Endothelial cell of umbilical vein (primary cell): ENCODE measurements around the gene NPHS1. TPM values are rescaled to one million over a fixed set of nuclear protein-coding genes. Genes with fewer than 3 reads are reported as not detected.

Experiments
- BruUV-seq: library from RNA; stranded (reverse); fragments of 400-500 nt; replicated peaks from 2 replicates; lab custom pipeline; 2021; lab: Mats Ljungman, UMichigan
- CTCF ChIA-PET: fragments of 300-600, 350-600 bp; sonication (Branson Sonifier 250); formaldehyde crosslinking; loops from one replicate; lab custom pipeline; 2021; ENCODE audit warnings: antibody characterized with exemption, inconsistent platforms; lab: Charles Lee
- POLR2A ChIA-PET: fragments of 300-600, 350-600 bp; sonication (Branson Sonifier 250); formaldehyde crosslinking; loops from one replicate; lab custom pipeline; 2021; ENCODE audit warnings: antibody characterized with exemption, inconsistent platforms; lab: Charles Lee
- DNase-seq: peaks from one replicate; pipeline ENCODE4 v3.0.0-alpha.2; 2011; ENCODE audit warnings: low read depth, low spot score
- FAIRE-seq: peaks from 2 replicates; lab custom pipeline; 2011; peaks lifted over from hg19 to GRCh38; lab: Jason Lieb, UNC
- H2AFZ ChIP-seq: 2 replicates; pipeline ENCODE4 v1.6.0; 2012; ENCODE audit warnings: low read depth, low read length, control low read depth, inconsistent platforms
- H3K27ac ChIP-seq: 2 replicates; pipeline ENCODE4 v1.5.1; 2011; ENCODE audit warnings: low read depth, mild to moderate bottlenecking, control low read depth, low read length, moderate library complexity; ENCODE audit not compliant: insufficient read depth
- H3K27me3 ChIP-seq, 2 experiments: 2 replicates each; pipeline versions ENCODE4 v1.6.0 to v1.6.1; 2011; ENCODE audit warnings: low read length in 2 of 2, mixed read lengths in 1 of 2; ENCODE audit not compliant: control insufficient read depth in 2 of 2, insufficient read depth in 2 of 2
- H3K36me3 ChIP-seq, 2 experiments: 2 replicates in 1 of 2; 3 replicates in 1 of 2; pipeline ENCODE4 v1.5.1; 2011; ENCODE audit warnings: low read length in 2 of 2, mild to moderate bottlenecking in 1 of 2, moderate library complexity in 1 of 2; ENCODE audit not compliant: control insufficient read depth in 2 of 2, insufficient read depth in 2 of 2; ENCODE audit errors: extremely low read depth in 1 of 2
- H3K4me1 ChIP-seq: 3 replicates; pipeline ENCODE4 v1.5.1; 2011; ENCODE audit warnings: mild to moderate bottlenecking, low read length; ENCODE audit not compliant: control insufficient read depth, insufficient read depth; ENCODE audit errors: extremely low read depth
- H3K4me2 ChIP-seq: 2 replicates; pipeline ENCODE4 v1.6.1; 2011; ENCODE audit warnings: low read length, control low read depth, mixed read lengths; ENCODE audit not compliant: insufficient read depth
- H3K4me3 ChIP-seq, 3 experiments: fragments of 200-600 bp in 1 of 3; sonication (generic), shearing (Covaris generic) in 1 of 3; replicated peaks in 1 of 3; 2 replicates each; pipeline ENCODE4 v1.5.1; 2011 to 2016; ENCODE audit warnings: control low read depth in 3 of 3, low read length in 3 of 3, mild to moderate bottlenecking in 2 of 3, inconsistent platforms in 1 of 3, low read depth in 1 of 3, moderate library complexity in 1 of 3; ENCODE audit not compliant: insufficient read depth in 1 of 3
- H3K79me2 ChIP-seq: 2 replicates; pipeline ENCODE4 v1.6.0; 2012; ENCODE audit warnings: low read length, inconsistent platforms; ENCODE audit not compliant: control insufficient read depth, insufficient read depth
- H3K9ac ChIP-seq: replicated peaks from 2 replicates; pipeline ENCODE3; 2011; ENCODE audit warnings: low read length, control low read depth; ENCODE audit not compliant: insufficient read depth; ENCODE audit errors: extremely low read depth
- H3K9me1 ChIP-seq: replicated peaks from 3 replicates; pipeline ENCODE4 v1.6.0; 2011; ENCODE audit warnings: mild to moderate bottlenecking, low read length; ENCODE audit not compliant: control insufficient read depth, insufficient read depth; ENCODE audit errors: extremely low read depth
- H3K9me3 ChIP-seq: replicated peaks from 2 replicates; pipeline ENCODE4 v1.5.1; 2012; ENCODE audit warnings: low read length, inconsistent platforms; ENCODE audit not compliant: control insufficient read depth, insufficient read depth
- H4K20me1 ChIP-seq: replicated peaks from 2 replicates; pipeline ENCODE3; 2011; ENCODE audit warnings: mild to moderate bottlenecking, low read length; ENCODE audit not compliant: control insufficient read depth, insufficient read depth; ENCODE audit errors: extremely low read depth
- EZH2 ChIP-seq: IDR thresholded peaks from 2 replicates; pipeline ENCODE4 v1.6.1; 2012; ENCODE audit warnings: borderline replicate concordance, low read depth, mild to moderate bottlenecking, moderate library complexity, low read length, inconsistent platforms; ENCODE audit not compliant: severe bottlenecking
- FOS ChIP-seq: IDR thresholded peaks from 2 replicates; pipeline ENCODE4 v1.6.1; 2011; ENCODE audit warnings: mild to moderate bottlenecking, low read length, moderate library complexity, borderline replicate concordance; ENCODE audit not compliant: insufficient read depth
- GATA2 ChIP-seq: IDR thresholded peaks from 2 replicates; pipeline ENCODE4 v1.7.0; 2011; ENCODE audit warnings: low read depth, mild to moderate bottlenecking, moderate library complexity, mixed read lengths, low read length; ENCODE audit not compliant: insufficient read length, insufficient read depth
- JUN ChIP-seq: IDR thresholded peaks from 2 replicates; pipeline ENCODE4 v1.6.1; 2011; ENCODE audit warnings: borderline replicate concordance, low read depth; ENCODE audit not compliant: insufficient read length, insufficient read depth
- MYC ChIP-seq: IDR thresholded peaks from one replicate; pipeline ENCODE4 v1.6.1; 2011; ENCODE audit warnings: mild to moderate bottlenecking, low read depth, low read length
- POLR2A ChIP-seq: IDR thresholded peaks from 2 replicates; pipeline ENCODE4 v1.6.1; 2012; ENCODE audit warnings: low read depth, mild to moderate bottlenecking, control low read depth, low read length
- POLR2AphosphoS5 ChIP-seq: IDR thresholded peaks from 2 replicates; pipeline ENCODE4 v1.6.1; 2012; ENCODE audit warnings: low read depth, mild to moderate bottlenecking, control low read depth, low read length, moderate library complexity; ENCODE audit not compliant: insufficient read depth
- dilution Hi-C: fragments of 300-500 bp; cut with MboI; formaldehyde crosslinking; loops from one replicate; pipeline ENCODE4 v1.15.0; 2019; ENCODE audit warnings: low sequenced_read_pairs; ENCODE audit not compliant: extremely low pct_ligation_motif_present
- intact Hi-C: fragments of 100-400 bp; cut with micrococcal nuclease; formaldehyde crosslinking; loops from one replicate; pipeline ENCODE4 v1.10.0; 2022
- polyA plus RNA-seq, 4 experiments: library from polyadenylated mRNA; depleted of rRNA in 3 of 4; stranded (reverse) in 3 of 4; unstranded in 1 of 4; fragments of >200 nt; gene quantifications; 2 replicates each; pipeline versions ENCODE4 v1.2.1 to v1.2.3, GENCODE V29; 2011 to 2012; ENCODE audit warnings: missing spikeins in 1 of 4
- total RNA-seq: library from RNA; stranded (reverse); gene quantifications from 2 replicates; pipeline ENCODE4 v1.2.3, GENCODE V29; 2021
- TF ChIP-seq, protein P1 (sequence below): IDR thresholded peaks from 2 replicates; pipeline ENCODE4 v1.6.1; 2011; ENCODE audit not compliant: insufficient read depth, insufficient read length
- TF ChIP-seq, protein P2 (sequence below), 2 donors: IDR thresholded peaks; 1 replicate in 1 of 2; 2 replicates in 1 of 2; pipeline ENCODE4 v1.5.1; 2011; ENCODE audit warnings: low read length in 2 of 2, mild to moderate bottlenecking in 2 of 2, moderate library complexity in 2 of 2, control low read depth in 1 of 2, inconsistent platforms in 1 of 2, low read depth in 1 of 2; ENCODE audit not compliant: insufficient read depth in 1 of 2; ENCODE audit errors: extremely low read depth in 1 of 2

The NPHS1 gene
- total and polyA plus RNA-seq, 2 donors (not counting 3 experiments of a cell fraction or from before 2014, with no cell fraction given) = not detected

DNA sequence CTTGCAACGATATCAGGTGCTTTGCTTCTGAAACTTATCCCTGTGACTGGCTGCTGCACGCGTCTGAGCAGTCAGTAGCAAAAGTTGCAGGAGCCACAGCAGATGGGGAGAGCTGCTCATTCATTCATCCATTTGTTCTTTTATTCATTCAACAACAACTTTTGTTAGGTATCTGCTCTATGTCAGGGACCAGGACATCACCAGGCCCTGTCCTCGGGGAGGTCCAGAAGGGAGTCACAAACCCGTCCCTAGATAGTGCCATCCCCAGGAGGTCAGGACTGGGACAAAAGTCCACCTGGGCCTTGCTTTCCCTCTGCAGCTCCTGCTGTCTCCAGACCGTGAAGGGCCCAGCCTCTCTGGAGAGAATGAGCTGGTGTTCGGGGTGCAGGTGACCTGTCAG is 74.3 kb downstream of the NPHS1 start:
- no TSS peak for BruUV-seq
- intact Hi-C loops = no loop called here
- no peaks in the 10 kb centered on the region for H3K27me3 ChIP-seq
- no peaks in the 10 kb centered on the region for H3K9me1 ChIP-seq
- H3K4me3 ChIP-seq = no peak overlapping the region
- no peaks in the 10 kb centered on the region for H3K9me3 ChIP-seq
- no peak for FAIRE-seq
- ChIA-PET CTCF (no interaction called here), POLR2A (no interaction called here)
- no peak overlapping the region for H3K9ac ChIP-seq
- no peak for DNase-seq
- peaks cover 4% of the 10 kb centered on the region for H3K4me1 ChIP-seq
- no peaks in the 10 kb centered on the region for H3K79me2 ChIP-seq
- TF ChIP-seq EZH2 = no peak
- no peak for TF ChIP-seq MYC
- TF ChIP-seq FOS = no peak
- no peak for TF ChIP-seq JUN
- TF ChIP-seq GATA2 = no peak
- no peak for TF ChIP-seq POLR2AphosphoS5
- no peak for TF ChIP-seq POLR2A
- TF ChIP-seq, protein P1, sequence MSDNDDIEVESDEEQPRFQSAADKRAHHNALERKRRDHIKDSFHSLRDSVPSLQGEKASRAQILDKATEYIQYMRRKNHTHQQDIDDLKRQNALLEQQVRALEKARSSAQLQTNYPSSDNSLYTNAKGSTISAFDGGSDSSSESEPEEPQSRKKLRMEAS = no peak
- TF ChIP-seq, protein P2, sequence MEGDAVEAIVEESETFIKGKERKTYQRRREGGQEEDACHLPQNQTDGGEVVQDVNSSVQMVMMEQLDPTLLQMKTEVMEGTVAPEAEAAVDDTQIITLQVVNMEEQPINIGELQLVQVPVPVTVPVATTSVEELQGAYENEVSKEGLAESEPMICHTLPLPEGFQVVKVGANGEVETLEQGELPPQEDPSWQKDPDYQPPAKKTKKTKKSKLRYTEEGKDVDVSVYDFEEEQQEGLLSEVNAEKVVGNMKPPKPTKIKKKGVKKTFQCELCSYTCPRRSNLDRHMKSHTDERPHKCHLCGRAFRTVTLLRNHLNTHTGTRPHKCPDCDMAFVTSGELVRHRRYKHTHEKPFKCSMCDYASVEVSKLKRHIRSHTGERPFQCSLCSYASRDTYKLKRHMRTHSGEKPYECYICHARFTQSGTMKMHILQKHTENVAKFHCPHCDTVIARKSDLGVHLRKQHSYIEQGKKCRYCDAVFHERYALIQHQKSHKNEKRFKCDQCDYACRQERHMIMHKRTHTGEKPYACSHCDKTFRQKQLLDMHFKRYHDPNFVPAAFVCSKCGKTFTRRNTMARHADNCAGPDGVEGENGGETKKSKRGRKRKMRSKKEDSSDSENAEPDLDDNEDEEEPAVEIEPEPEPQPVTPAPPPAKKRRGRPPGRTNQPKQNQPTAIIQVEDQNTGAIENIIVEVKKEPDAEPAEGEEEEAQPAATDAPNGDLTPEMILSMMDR (IDR thresholded peaks at IDR 0.05; ENCODE audit: extremely low read depth in 1 of 2, insufficient read depth in 1 of 2, low read depth in 1 of 2, low read length in 2 of 2) = no peak
- peaks cover 0 to 4% of the 10 kb centered on the region in 2 experiments for H3K36me3 ChIP-seq
- H3K4me2 ChIP-seq = no peak overlapping the region
- no peak overlapping the region for H2AFZ ChIP-seq
- no peak overlapping the region for H3K27ac ChIP-seq
- H4K20me1 ChIP-seq = no peaks in the 10 kb centered on the region
- dilution Hi-C loops = no loop called here
